ELR (cell line): Measurements from ENCODE around the gene GPRC5A.
"Not testable (repeated sequence)": the region's sequence is repeated elsewhere in the genome, so short reads cannot be mapped to it uniquely, and the experiment has no call there.

Experiments used
- DNase-seq: peaks from one replicate; pipeline ENCODE4 v3.0.0-alpha.2; 2015; ENCODE audit warnings: low read depth

Gene GPRC5A

GRCh38 chr12:12891080-12891880 lies at the start of gene GPRC5A:
TSS of gene GPRC5A (plus strand) at chr12:12891562. CDS start at chr12:12908250, 16,688 bp downstream.
- DNase-seq, result peak; percentile 99

- no peak for DNase-seq
These were observed 45.5 kb upstream of the GPRC5A start for GRCh38 chr12:12845794-12846243.

- DNase-seq, result not testable (repeated sequence)
These were observed 44.6 kb upstream of the GPRC5A start for GRCh38 chr12:12846780-12847179.

GRCh38 chr12:12853435-12853834 lies 37.9 kb upstream of the GPRC5A start:
- DNase-seq, result no peak

GRCh38 chr12:12859690-12860089 lies 31.7 kb upstream of the GPRC5A start:
- no peak for DNase-seq

GRCh38 chr12:12864243-12864642 lies 27.1 kb upstream of the GPRC5A start:
- DNase-seq, result no peak

- no peak for DNase-seq
These were observed 22.7 kb upstream of the GPRC5A start for GRCh38 chr12:12868477-12869235.

- DNase-seq, result peak; percentile 100
These were observed 20.9 kb upstream of the GPRC5A start for GRCh38 chr12:12870465-12870864.

- no peak for DNase-seq
These were observed 19.7 kb upstream of the GPRC5A start for GRCh38 chr12:12871587-12872138.

GRCh38 chr12:12872139-12872933 lies 19.0 kb upstream of the GPRC5A start:
- peak; percentile 96 for DNase-seq

- DNase-seq, result peak; percentile 96
These were observed 18.5 kb upstream of the GPRC5A start for GRCh38 chr12:12872934-12873275.

GRCh38 chr12:12874029-12874428 lies 17.3 kb upstream of the GPRC5A start:
- no peak for DNase-seq

GRCh38 chr12:12875301-12875700 lies 16.1 kb upstream of the GPRC5A start:
- DNase-seq, result not testable (repeated sequence)

GRCh38 chr12:12877153-12877768 lies 14.1 kb upstream of the GPRC5A start:
- DNase-seq, result no peak

GRCh38 chr12:12877781-12878455 lies 13.4 kb upstream of the GPRC5A start:
- no peak for DNase-seq

- DNase-seq, result no peak
These were observed 10.8 kb upstream of the GPRC5A start for GRCh38 chr12:12880537-12880936.

GRCh38 chr12:12881151-12881909 lies 10.0 kb upstream of the GPRC5A start:
- DNase-seq, result peak; percentile 96

GRCh38 chr12:12882288-12882687 lies 9.1 kb upstream of the GPRC5A start:
- DNase-seq, result no peak

- DNase-seq, result peak; percentile 71
These were observed 7.9 kb upstream of the GPRC5A start for GRCh38 chr12:12883369-12884001.
